GM19452 (cell line): ENCODE measurements around the gene SERTAD3.
"Not testable (repeated sequence)": the region's sequence is repeated elsewhere in the genome, so short reads cannot be mapped to it uniquely, and the experiment has no call there.

Experiments
- ATAC-seq: cut with Tn5 transposase; IDR thresholded peaks from one replicate; pipeline ENCODE4 v1.9.1; 2021; ENCODE audit not compliant: unreplicated experiment

The SERTAD3 gene

DNA sequence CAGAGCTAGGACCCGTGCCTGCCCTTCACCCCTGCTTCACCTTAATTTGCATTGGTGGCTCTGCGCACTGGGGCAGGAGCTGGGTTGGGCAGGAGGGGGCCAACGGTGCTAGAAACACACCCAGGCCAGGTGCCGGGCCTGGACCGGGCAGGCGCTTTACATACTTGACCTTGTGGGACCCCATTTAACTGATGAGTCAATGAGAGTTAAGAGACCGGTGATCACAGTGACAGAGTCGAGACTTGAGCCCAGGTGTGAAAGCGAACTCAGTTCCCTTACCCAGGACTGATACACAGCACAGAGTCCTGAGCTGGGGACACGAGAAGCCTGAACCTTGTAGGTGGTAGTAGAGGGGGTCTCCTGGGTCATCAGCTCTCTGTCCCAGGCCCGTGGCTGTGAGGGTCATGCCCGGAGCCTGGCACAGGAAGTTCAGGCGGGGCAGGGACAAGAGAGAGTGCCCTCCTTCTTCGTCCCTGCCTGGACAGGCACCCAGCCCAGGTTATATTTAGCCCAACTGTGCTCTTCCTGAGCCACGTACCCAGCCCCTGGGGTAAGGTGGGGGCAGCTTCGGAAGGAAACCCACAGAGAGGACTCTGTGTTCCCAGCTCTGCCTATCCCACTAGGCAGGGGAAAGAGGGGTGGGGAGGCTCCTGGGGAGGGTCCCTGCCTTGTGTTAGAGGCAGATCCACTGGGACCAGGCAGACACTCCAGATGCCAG, 32.9 kb downstream of the SERTAD3 start:
- no peak for ATAC-seq

DNA sequence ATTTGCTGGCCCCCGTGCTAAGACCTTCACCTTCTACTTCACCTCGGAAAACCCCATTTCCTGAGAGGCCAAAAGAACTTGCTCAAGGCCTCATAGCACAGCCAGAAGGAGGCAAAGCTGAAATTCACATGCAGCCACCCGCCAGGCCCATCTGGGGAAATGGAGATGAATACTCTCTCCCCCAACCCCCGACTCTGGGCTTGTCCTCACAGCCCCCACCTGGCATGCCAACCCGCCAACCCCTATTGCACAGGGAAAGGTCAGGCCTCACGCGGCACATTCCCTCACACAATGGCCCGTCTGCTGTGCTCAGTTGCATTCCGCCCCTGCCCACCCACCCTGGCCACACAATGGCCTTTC, 34.1 kb downstream of the SERTAD3 start:
- ATAC-seq, result no peak

DNA sequence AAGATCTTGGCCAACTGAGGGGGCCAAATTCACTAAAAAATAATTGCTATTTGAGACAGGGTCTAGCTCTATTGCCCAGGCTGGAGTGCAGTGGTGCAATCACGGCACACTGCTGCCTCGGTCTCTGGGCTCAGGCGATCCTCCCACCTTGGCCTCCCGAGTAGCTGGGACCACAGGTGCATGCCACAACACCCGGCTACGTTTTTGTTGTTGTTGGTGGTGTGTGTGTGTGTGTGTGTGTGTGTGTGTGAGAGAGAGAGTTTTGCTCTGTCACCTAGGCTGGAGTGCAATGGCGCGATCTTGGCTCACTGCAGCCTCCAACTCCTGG, 35.6 kb downstream of the SERTAD3 start:
- ATAC-seq, result not testable (repeated sequence)

DNA sequence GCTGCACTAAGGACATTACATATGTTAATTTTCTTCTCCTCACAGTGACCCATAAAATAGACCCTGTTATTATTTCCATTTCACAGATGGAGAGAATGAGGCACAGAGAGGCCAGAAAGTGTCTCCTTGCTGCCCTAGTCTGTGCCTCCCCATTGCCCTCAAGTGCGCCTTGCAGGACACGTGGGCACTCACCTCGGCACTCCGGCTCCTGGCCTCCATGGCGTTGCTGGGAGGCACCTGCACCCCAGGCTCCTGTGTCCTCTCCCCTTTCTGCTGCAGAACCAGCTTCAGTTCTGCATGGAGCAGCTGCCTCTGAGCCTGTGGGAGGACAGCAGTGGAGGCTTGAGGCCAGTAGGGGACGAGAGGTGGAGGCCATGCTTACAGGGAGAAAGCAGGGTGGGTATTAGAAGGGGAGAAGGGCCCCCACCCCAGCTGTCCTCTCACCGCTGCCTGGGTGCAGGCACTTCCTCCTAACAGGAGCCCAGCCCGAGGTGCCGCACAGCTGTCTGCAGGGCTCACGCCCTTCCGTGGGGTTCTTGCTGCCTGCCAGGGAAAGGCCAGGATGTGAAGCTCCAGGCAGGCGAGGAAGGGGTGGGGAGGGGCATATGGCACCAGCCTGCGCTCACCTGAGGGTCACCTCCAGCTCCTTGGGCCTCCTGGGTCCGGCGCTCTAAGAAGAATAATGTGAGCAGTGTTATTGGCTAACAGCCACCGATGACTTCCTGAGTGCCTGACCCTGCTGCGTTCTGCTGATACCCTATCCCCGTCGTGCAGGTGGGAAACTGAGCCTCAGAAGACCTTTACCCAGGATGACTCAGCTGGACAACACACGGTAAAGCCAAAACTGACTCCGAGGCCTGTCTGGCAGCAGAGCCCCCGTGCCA, 36.2 kb downstream of the SERTAD3 start:
- ATAC-seq, result no peak

DNA sequence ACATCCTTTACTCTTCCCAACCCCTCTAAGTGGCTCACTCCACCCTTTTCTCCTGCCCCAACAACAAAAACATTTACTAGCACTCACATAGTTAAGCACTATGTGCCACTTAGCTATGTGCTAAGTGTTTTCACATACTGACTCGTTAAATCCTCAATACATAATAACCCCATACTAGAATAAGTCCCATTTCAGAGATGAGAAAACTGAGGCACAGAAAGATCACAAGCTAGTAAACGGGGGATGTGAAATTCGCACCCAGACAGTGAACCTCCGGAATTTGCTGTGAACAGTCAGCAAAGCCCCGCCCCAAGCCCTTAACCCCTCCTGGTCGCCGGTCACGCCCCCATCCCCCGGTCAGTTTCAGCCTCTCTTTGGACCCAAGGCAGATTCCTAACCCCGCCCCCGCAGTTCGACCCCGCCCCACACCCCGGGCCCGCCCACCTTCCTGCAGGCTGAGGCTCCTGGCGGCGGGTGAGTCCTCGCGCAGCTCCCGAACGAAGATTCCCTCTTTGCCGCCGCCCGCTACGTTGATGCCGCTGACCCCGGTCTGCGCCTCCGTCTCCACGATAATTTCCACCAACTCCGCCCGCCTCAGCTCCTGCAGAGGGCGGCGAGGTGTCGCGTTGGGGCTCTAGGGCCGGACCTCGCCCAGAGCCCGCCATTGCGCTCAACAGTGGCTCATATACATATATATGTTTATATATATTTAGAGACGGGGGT, 40.7 kb downstream of the SERTAD3 start:
- ATAC-seq, result no peak

DNA sequence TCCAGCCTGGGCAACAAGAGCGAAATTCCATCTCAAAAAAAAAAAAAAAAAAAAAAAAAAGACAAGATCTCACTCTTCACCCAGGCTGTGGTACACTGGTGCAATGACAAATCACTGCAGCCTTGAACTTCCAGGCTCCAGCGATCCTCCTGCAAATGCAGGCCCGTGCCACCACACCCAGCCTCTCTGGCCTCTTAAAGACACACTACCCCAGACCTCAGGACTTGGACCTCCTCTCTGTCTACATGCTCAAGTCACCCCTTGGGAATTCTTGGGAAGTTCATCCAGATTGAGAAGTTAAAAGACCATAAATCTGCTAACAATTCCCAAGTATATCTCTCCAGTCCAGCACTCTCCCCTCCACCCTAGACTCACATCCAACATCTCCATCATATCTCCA, 43.6 kb downstream of the SERTAD3 start:
- no peak for ATAC-seq

DNA sequence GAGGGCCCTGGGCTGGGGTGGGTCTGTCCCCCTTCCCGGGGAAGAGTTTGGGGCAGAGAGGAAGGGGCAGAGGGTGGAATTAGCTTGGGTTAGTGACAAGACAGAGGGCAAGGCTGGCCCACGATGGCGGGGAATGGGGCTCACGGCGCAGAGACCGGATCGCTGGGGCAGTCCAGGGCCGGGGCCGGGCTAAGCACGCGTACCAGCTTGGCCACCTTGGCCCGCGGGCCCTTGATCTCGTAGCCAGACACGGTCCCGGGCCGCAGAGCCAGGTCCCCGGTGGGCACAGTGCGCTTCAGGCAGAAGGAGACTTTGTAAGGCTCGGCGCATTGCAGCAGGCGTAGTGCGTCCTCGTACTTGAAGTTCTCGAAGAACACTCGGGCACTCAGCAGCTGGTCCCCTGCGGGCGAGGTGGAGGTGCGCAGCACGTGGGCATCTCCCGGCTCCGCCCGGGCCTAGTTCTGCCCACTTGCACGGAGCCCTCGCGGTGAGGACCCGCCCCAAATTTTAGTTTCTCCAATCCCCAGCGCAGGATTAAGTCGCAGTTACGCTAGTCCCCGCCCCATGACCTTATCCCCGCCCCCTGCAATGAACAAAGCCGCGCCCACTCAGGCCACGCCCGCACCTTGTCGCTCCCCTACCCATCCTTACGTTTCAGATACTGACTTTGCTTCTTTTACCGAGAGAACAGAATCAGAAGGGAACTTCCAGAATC, 45.6 kb downstream of the SERTAD3 start:
- ATAC-seq, result no peak

DNA sequence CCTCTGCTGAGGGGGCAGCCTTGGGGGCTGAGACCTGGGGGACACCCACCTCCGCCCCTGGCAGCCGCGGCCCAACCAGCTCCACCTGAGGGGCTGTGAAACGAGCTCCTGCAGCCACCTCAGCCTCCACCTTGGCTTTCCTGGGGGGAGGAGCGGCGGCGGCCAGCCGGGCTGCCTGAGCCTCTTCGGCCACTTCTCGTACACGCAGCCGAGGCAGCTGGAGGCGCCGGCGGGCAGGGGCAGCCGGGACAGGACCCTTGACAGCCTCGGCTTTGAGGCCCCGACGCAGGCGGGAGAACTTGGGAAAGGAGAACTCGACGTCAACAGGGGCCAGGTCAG, 46.6 kb downstream of the SERTAD3 start:
- ATAC-seq, result no peak

DNA sequence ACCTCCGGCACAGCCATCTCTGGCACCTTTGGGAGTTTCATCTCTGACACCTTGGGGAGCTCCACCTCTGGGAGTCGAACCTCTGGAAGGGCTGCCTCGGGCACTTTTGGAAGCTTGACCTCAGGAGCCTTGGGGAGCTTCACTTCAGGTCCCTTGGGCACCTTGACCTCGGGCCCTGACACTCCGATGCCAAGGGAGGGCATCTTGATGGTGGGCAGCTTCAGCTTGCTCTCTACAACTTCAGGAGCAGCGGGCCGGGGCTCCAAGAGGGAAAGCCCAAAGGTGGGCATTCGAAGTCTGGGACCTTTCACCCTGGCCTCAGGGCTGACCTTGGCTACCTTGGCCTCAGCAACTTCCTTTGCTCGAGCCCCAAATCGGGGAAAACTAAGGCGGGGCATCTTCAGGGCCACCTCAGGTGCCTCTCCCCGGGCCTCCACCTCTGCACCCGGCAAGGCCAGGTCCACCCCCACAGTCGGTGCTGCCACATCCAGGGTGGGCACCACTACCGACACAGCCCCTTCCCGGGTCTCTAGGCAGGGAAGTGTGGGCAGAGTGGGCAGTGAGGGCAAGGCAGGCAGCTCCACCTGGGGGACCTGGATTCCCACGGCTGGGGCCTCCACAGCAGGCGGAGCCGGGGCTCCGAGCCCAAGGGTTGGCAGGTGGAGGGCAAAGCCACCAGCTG, 47.1 kb downstream of the SERTAD3 start:
- ATAC-seq, result no peak

DNA sequence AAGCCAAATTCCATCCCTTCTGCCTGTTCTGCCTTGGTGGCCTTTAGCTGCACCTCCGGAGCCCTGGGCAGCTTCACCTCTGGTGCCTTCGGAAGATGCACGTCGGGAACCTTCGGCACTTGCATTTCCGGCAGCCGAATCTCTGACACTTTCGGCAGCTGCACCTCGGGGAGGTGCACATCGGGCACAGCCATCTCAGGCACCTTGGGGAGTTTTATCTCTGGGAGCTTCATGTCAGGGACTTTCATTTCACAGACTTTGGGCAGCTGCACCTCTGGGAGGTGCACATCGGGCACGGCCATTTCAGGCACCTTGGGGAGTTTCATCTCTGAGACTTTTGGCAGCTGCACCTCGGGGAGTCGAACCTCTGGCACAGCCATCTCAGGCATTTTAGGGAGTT, 48.2 kb downstream of the SERTAD3 start:
- no peak for ATAC-seq

DNA sequence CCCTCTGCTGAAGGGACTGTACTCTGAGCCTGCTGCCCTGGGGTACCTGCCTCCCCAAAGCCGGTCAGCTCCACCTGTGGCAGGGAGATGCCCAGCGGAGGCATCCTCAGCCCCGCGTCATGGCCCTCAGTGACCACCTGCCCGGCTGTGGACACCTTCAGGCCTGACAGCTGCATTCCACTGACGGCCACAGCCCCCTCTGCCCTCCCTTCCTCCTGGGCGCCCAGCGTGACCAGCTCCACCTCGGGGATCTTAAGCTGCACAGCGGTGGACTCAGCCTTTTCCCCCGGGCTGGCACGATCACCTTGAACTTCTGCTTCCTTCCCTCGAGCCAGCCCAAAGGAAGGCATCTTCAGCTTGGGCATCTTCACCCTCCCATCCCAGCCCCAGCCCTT, 49.3 kb downstream of the SERTAD3 start:
- ATAC-seq, result no peak

DNA sequence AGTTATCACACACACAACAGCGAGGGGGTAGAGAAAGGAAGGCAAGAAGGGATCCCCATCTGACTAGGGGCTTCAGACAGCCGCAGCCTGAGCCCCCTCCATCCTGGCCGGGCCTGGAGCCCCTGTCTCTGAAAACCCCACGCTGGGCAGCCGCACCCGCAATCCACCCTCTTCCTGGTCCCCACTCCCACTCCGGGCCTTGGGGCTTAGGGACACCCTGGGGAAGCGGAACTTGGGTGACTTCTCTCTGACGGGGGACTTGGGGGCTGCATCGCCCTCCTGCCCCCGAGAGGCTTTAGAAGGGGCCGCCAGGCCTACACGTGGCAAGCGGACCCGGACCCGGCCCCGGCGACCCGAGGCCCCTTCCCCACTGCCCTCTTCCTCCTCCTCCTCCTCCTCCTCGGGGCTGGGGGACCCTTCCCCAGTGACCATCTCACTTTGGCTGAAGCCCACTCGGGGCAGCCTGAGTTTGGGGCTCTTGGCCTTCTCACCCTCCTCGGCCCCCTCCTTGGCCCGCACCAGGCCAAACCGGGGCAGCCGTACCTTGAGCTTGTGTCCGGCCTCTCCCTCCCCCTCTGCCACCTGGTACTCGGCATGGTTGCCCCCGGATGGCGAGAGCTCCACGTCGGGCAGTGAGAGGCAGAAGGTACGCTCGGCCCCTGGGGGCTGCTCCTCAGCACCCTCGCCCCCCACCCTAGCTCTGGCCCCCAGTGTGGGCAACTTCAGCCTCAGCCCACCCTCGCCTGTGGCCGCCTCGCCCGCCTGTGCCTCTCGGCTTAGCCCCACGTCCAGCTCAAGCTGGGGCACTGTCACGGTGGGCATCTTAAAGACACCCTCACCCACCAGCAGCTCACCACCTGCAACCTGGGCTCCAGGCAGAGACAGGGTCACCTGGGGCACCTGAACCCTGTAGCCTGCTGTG, 50.0 kb downstream of the SERTAD3 start:
- no peak for ATAC-seq

DNA sequence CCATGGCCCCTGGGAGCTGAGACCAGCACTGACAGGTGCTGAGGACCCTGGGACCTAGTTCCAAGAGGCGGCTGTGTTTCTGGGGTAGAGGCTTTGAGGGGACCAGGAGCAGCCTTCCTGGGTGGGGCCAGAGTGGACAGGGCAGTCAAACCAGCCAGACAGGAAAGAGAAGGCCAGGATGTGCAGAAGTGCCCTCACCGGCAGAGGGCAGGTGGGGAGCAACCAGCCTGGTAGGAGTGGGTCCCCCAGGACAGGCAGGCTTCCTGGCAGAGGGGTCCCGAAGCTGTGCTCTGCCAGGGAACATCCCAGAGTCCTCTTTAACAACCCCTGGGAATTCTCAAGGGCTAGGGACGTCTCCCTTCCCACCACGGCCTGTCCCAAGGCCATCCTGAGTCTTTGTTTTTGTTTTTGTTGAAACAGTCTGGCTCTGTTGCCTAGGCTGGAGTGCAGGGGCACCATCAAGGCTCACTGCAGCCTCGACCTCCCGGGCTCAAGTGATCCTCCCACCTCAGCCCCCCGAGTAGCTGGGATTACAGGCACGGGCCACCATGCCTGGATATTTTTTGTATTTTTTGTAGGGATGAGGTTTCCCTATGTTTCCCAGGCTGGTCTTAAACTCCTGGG, 51.1 kb downstream of the SERTAD3 start:
- ATAC-seq, result no peak

DNA sequence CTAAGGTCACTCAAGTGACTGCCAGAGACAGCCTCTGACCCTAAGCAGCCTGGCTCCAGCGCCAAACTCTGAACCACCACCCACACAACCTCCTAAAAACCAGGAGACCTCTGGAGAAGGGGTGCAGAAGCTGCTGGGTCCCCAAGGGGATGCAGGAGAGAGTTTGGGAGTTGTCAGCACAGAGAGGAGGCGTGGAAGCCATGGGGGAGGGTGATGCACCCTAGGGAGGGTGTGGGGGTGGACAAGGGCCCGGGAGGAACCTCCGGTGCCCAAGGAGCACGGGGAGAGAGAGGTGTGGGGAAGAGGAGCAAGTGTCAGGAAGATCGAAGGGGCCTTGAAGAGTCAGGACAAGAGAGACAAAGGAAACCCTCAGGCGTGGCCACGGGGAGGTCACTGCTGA, 52.0 kb downstream of the SERTAD3 start:
- no peak for ATAC-seq
